ENCODE results near the gene JOSD2. TPM values are rescaled to one million over a fixed set of nuclear protein-coding genes. Genes with fewer than 3 reads are reported as not detected.
A peak's percentile ranks its signal among the peaks of the same experiment; 100 is the strongest.

Gene JOSD2
- total and polyA plus RNA-seq, 2 donors (not counting 3 experiments of a cell fraction or from before 2014, with no cell fraction given): 37.4 to 62.8 TPM

DNA sequence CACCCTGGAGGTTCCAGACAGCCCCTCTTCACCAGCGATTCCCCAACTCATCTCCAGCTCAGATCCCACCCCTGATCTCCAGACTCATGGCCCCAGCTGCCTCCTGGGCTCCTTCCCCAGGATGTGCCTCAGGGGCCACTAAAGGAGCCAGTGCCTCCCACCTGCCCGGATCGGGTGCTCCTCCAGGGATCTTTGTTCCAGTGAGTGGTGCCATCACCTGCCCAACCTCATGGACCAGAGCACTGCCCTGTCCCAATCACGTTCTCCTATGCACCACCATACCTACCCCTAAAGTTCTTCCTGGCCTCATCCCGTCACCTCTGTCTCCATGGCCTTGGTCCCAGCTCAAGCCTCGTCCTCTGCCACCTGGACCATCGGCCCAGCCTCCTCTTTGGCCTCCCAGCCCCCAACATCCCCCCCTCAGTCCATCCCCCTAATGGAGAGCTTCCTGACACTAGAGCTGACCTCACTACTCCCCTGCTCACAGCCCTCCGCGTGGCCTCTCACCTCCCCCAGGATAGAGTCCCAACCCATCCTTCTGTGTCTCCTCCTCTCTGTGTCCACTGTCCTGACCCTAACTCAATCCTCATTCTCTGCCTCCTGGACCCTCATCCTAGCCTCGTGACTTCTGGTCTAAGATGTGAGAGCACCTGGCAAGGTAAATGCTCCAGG is 25.6 kb downstream of the JOSD2 start:
- Histone ChIP-seq H3K27me3 (ENCODE audit: control insufficient read depth in 2 of 2, insufficient read depth in 2 of 2, low read length in 2 of 2) (peaks cover 4 to 5% of the 10 kb centered on the region in 2 experiments), H3K4me3 (replicated peaks in 1 of 3; ENCODE audit: insufficient read depth in 1 of 3, low read depth in 1 of 3, low read length in 3 of 3) (no peak overlapping the region), H3K9me1 (replicated peaks; ENCODE audit: control insufficient read depth, extremely low read depth, insufficient read depth, low read length) (no peaks in the 10 kb centered on the region), H3K79me2 (ENCODE audit: control insufficient read depth, insufficient read depth, low read length) (no peaks in the 10 kb centered on the region), H3K4me2 (ENCODE audit: insufficient read depth, low read length) (no peak overlapping the region), H3K4me1 (ENCODE audit: control insufficient read depth, extremely low read depth, insufficient read depth, low read length) (no peaks in the 10 kb centered on the region), H3K9ac (replicated peaks; ENCODE audit: extremely low read depth, insufficient read depth, low read length) (no peak overlapping the region), H2AFZ (ENCODE audit: low read depth, low read length) (no peak overlapping the region), H4K20me1 (replicated peaks; ENCODE audit: control insufficient read depth, extremely low read depth, insufficient read depth, low read length) (no peaks in the 10 kb centered on the region), H3K27ac (ENCODE audit: insufficient read depth, low read depth, low read length) (no peak overlapping the region), H3K9me3 (replicated peaks; ENCODE audit: control insufficient read depth, insufficient read depth, low read length) (no peaks in the 10 kb centered on the region), H3K36me3 (ENCODE audit: control insufficient read depth in 2 of 2, extremely low read depth in 1 of 2, insufficient read depth in 2 of 2, low read length in 2 of 2) (peaks cover 0 to 18% of the 10 kb centered on the region in 2 experiments)
- DNase-seq (ENCODE audit: low read depth, low spot score): no peak
- intact Hi-C loops (cut with micrococcal nuclease) (no loop called here), dilution Hi-C loops (cut with MboI; ENCODE audit: extremely low pct_ligation_motif_present, low sequenced_read_pairs) (no loop called here)
- no peak for FAIRE-seq
- no peak for TF ChIP-seq POLR2A (IDR thresholded peaks at IDR 0.05; ENCODE audit: low read depth, low read length)
- TF ChIP-seq FOS (IDR thresholded peaks at IDR 0.05; ENCODE audit: borderline replicate concordance, insufficient read depth, low read length): no peak
- TF ChIP-seq GATA2 (IDR thresholded peaks at IDR 0.05; ENCODE audit: insufficient read depth, insufficient read length, low read depth, low read length): no peak
- TF ChIP-seq CTCF (IDR thresholded peaks at IDR 0.05; ENCODE audit: extremely low read depth in 1 of 2, insufficient read depth in 1 of 2, low read depth in 1 of 2, low read length in 2 of 2): no peak
- no peak for TF ChIP-seq MYC (IDR thresholded peaks at IDR 0.05; ENCODE audit: low read depth, low read length)
- ChIA-PET CTCF (no interaction called here), POLR2A (no interaction called here)
- BruUV-seq (replicated peaks): no TSS peak

- TSS peak; percentile 39 for BruUV-seq (replicated peaks)
- Histone ChIP-seq H3K79me2 (ENCODE audit: control insufficient read depth, insufficient read depth, low read length) (no peaks in the 10 kb centered on the region), H2AFZ (ENCODE audit: low read depth, low read length) (no peak overlapping the region), H3K36me3 (ENCODE audit: control insufficient read depth in 2 of 2, extremely low read depth in 1 of 2, insufficient read depth in 2 of 2, low read length in 2 of 2) (peaks cover 0 to 32% of the 10 kb centered on the region in 2 experiments), H3K9ac (replicated peaks; ENCODE audit: extremely low read depth, insufficient read depth, low read length) (no peak overlapping the region), H4K20me1 (replicated peaks; ENCODE audit: control insufficient read depth, extremely low read depth, insufficient read depth, low read length) (no peaks in the 10 kb centered on the region), H3K4me3 (replicated peaks in 1 of 3; ENCODE audit: insufficient read depth in 1 of 3, low read depth in 1 of 3, low read length in 3 of 3) (no peak overlapping the region), H3K4me1 (ENCODE audit: control insufficient read depth, extremely low read depth, insufficient read depth, low read length) (no peaks in the 10 kb centered on the region), H3K9me3 (replicated peaks; ENCODE audit: control insufficient read depth, insufficient read depth, low read length) (no peaks in the 10 kb centered on the region), H3K9me1 (replicated peaks; ENCODE audit: control insufficient read depth, extremely low read depth, insufficient read depth, low read length) (no peaks in the 10 kb centered on the region), H3K27ac (ENCODE audit: insufficient read depth, low read depth, low read length) (no peak overlapping the region), H3K27me3 (ENCODE audit: control insufficient read depth in 2 of 2, insufficient read depth in 2 of 2, low read length in 2 of 2) (peaks cover 0 to 4% of the 10 kb centered on the region in 2 experiments), H3K4me2 (ENCODE audit: insufficient read depth, low read length) (no peak overlapping the region)
- intact Hi-C loops (cut with micrococcal nuclease): no loop called here
- dilution Hi-C loops (cut with MboI; ENCODE audit: extremely low pct_ligation_motif_present, low sequenced_read_pairs): no loop called here
- ChIA-PET POLR2A (no interaction called here), CTCF (no interaction called here)
- DNase-seq (ENCODE audit: low read depth, low spot score): no peak
- FAIRE-seq: no peak
- no peak for TF ChIP-seq FOS (IDR thresholded peaks at IDR 0.05; ENCODE audit: borderline replicate concordance, insufficient read depth, low read length)
- TF ChIP-seq GATA2 (IDR thresholded peaks at IDR 0.05; ENCODE audit: insufficient read depth, insufficient read length, low read depth, low read length): no peak
- no peak for TF ChIP-seq CTCF (IDR thresholded peaks at IDR 0.05; ENCODE audit: extremely low read depth in 1 of 2, insufficient read depth in 1 of 2, low read depth in 1 of 2, low read length in 2 of 2)
- TF ChIP-seq JUN (IDR thresholded peaks at IDR 0.05; ENCODE audit: borderline replicate concordance, insufficient read depth, insufficient read length, low read depth): no peak
Observed at GRCh38 chr19:50482916-50483315, 28.1 kb downstream of the JOSD2 start.

Measured in endothelial cell of umbilical vein (primary cell).